H4 (cell line): Measurements from ENCODE around the gene ACSL5. TPM values are rescaled to one million over a fixed set of nuclear protein-coding genes. Genes with fewer than 3 reads are reported as not detected.
"Not testable (repeated sequence)": the region's sequence is repeated elsewhere in the genome, so short reads cannot be mapped to it uniquely, and the experiment has no call there.

ENCODE experiments used
- DNase-seq: peaks from one replicate; pipeline ENCODE4 v3.0.0-alpha.2; 2015; ENCODE audit warnings: low spot score
- total RNA-seq: library from RNA; depleted of rRNA; stranded (reverse); fragments of >200 nt; shearing (Covaris generic); gene quantifications from 2 replicates; pipeline ENCODE4 v1.2.3, GENCODE V29; 2014

ACSL5 gene
- total RNA-seq, 1 experiment from 2014 or later = 13.5 TPM

DNA sequence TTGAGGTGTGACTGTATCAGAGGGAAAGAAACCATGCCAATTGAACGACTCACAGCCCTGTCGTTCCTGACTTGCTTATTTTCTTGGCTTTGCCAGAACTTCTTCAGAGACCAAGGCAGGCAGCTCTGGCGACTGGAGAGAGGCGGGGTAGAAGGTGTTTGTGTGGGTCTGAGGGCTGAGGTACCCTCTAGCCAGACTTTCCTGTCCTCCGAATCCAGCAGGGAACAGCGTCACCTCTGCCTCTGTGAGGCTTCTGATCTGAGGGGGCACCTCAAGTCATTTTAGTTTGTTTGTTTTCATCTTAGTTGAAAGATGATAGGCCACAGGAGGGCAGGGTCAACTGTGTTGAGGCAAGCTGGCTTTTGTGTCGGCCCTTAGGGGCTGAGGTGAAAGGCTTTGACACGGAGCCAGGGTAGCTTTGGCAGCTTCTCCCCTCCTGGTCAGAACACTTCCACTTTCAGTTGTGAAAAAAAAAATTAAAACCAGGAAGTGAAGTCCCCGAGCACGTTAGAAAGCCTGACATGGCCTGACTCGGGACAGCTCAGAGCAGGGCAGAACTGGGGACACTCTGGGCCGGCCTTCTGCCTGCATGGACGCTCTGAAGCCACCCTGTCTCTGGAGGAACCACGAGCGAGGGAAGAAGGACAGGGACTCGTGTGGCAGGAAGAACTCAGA is 1.9 kb downstream of the ACSL5 start:
- peak; percentile 48 for DNase-seq

- no peak for DNase-seq
These were observed 2.5 kb downstream of the ACSL5 start for GRCh38 chr10:112376396-112376790.

DNA sequence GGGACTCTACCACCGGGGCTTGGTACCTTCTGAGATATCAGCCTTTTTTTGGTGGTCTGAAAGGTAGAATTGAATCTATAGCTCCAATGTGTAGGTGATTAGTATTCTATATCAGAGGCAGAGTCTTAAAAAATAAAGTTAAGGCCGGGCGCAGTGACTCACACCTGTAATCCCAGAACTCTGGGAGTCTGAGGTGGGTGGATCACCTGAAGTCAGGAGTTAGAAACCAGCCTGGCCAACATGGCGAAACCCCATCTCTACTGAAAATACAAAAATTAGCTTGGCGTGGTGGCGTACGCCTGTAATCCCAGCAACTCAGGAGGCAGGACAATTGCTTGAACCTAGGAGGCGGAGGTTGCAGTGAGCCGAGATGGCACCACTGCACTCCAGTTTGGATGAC is 3.2 kb downstream of the ACSL5 start:
- DNase-seq = not testable (repeated sequence)

- no peak for DNase-seq
These were observed 5.8 kb downstream of the ACSL5 start for GRCh38 chr10:112379635-112380296.

- DNase-seq = no peak
These were observed 8.8 kb downstream of the ACSL5 start for GRCh38 chr10:112382515-112383235.

- peak; percentile 40 for DNase-seq
These were observed 9.4 kb downstream of the ACSL5 start for GRCh38 chr10:112383325-112383724.

GRCh38 chr10:112384141-112384540 is 10.2 kb downstream of the ACSL5 start:
- DNase-seq = no peak

- no peak for DNase-seq
These were observed 11.3 kb downstream of the ACSL5 start for GRCh38 chr10:112385201-112385600.

DNA sequence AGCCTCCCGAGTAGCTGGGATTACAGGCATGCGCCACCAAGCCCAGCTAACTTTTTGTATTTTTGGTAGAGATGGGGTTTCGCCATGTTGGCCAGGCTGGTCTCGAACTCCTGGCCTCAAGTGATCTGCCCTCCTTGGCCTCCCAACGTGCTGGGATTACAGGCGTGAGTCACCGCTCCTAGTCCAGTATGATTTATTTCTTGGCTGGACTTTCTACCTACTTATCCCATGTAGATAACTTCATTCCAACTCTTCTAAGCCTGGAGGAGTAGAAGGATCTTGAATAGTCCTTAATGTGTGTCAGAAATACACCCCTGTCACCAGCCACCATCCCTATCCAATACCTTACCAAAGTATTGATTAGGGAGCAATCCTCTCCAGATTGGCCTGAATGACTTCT is 14.1 kb downstream of the ACSL5 start:
- DNase-seq = not testable (repeated sequence)

GRCh38 chr10:112388548-112388947 is 14.6 kb downstream of the ACSL5 start:
- no peak for DNase-seq

DNA sequence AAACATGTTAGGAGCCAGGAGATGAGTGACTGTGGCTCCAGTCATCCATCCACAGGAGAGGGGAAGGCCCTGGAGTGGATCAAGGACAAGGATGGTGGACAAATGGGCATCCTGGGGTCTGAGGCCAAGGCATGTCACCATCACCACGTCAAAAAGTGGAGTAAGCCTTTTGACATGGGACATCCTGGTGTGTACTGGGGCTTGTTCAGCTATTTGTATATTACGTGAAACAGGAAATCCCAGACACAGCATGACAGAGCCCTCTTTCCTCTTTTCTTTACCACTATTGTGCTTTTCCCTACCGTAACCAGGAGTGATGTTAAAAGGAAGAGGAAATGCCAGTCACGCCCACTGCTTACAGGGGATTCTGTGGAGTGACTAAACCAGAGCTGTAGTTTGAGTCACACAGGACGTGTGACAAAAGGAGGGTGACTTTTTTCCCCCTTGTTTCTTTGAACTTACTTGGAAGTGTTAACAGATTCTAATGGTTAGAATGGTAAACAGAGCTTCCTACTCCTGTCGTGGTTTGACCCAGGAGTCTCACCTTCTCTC is 15.4 kb downstream of the ACSL5 start:
- DNase-seq = peak; percentile 68

DNA sequence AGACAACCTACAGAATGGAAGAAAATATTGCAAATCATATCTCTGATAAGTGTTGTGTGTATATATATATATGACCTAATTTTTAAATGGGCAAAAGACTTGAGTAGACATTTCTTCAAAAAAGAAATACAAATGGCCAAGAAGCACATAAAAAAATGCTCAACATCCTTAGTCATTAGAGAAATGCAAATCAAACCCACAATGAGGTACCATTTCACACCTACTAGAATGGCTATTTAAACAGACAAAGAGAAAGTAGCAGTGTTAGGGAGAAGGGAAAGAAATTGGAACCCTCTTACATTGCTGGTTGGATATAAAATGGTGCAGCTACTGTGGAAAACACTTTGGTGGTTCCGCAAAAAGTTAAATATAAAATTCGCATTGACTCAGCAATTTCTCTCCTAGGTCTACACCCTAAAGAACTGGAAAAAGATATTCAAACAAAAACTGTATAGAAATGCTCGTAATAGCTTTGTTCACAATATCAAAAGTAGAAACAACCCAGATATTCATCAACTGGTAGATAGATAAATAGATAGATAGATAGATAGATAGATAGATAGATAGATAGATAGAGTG is 16.3 kb downstream of the ACSL5 start:
- DNase-seq = no peak

GRCh38 chr10:112393341-112393740 is 19.4 kb downstream of the ACSL5 start:
- no peak for DNase-seq

- no peak for DNase-seq
These were observed 19.9 kb downstream of the ACSL5 start for GRCh38 chr10:112393827-112394226.

DNA sequence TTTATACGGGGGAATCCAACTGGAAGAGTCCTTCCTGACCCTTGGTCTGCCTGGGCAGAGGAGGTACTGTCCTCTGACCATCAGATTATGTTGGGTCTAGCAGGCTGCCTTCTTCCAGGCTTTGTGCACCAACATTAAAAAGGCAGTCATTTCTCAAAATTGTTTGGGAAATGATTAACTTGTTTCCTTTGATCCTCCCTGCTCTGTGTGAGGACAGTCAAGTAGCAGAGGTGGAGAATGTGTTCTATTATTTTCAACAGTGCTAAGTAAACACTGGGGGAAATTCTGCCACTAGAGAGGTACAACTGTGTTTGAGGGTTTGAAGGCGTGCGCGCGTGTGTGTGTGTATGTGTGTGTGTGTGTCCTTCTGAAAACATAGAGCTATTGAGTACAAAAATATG is 20.6 kb downstream of the ACSL5 start:
- no peak for DNase-seq

GRCh38 chr10:112395809-112396530 is 22.1 kb downstream of the ACSL5 start:
- no peak for DNase-seq

- no peak for DNase-seq
These were observed 23.7 kb downstream of the ACSL5 start for GRCh38 chr10:112397592-112397991.

- DNase-seq = no peak
These were observed 29.0 kb downstream of the ACSL5 start for GRCh38 chr10:112402917-112403316.

- DNase-seq = no peak
These were observed 30.7 kb downstream of the ACSL5 start for GRCh38 chr10:112404617-112405016.

DNA sequence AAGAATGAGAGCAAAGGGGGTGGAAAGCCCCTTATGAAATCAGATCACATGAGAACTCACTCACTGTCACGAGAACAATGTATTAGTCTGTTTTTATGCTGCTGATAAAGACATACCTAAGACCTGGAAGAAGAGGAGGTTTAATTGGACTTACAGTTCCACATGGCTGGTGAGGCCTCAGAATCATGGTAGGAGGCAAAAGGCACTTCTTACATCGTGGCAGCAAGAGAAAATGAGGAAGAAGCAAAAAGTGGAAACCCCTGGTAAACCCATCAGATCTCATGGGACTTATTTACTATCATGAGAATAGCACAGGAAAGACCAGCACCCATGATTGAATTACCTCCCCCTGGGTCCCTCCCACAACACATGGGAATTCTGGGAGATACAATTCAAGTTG is 32.9 kb downstream of the ACSL5 start:
- DNase-seq = not testable (repeated sequence)

- DNase-seq = no peak
These were observed 33.8 kb downstream of the ACSL5 start for GRCh38 chr10:112407696-112408095.

DNA sequence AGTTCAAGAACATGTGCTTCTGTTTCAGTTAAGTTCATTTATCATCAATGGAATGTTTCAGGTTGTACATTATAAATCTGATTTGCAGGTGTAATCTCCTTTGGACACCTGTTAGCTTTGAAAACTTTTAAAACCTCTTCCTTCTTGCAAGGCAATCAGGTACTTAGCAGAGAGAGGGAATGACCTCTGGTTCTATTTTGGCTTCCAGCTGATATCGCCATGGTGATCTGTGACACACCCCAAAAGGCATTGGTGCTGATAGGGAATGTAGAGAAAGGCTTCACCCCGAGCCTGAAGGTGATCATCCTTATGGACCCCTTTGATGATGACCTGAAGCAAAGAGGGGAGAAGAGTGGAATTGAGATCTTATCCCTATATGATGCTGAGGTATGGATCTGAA is 35.4 kb downstream of the ACSL5 start:
- DNase-seq = no peak
